IPS DF 6.9 (cell line): ENCODE measurements around the gene FAM177B.

ENCODE experiments used
- DNase-seq: peaks from one replicate; pipeline ENCODE4 v3.0.0-alpha.2; 2013; ENCODE audit warnings: low read depth, low spot score
- H3K27ac ChIP-seq: one replicate; pipeline ENCODE4 v1.5.1; 2013; ENCODE audit warnings: low read length, control low read depth
- H3K27me3 ChIP-seq: 2 replicates; pipeline ENCODE4 v1.6.1; 2013; ENCODE audit warnings: mild to moderate bottlenecking, low read length; ENCODE audit not compliant: control insufficient read depth, insufficient read depth
- H3K36me3 ChIP-seq: 2 replicates; pipeline ENCODE4 v1.6.1; 2013; ENCODE audit warnings: low read length; ENCODE audit not compliant: control insufficient read depth, insufficient read depth
- H3K4me1 ChIP-seq: 2 replicates; pipeline ENCODE4 v1.6.1; 2013; ENCODE audit warnings: low read length; ENCODE audit not compliant: control insufficient read depth, insufficient read depth
- H3K4me3 ChIP-seq: 2 replicates; pipeline ENCODE4 v1.5.1; 2013; ENCODE audit warnings: mild to moderate bottlenecking, low read length
- H3K9me3 ChIP-seq: 2 replicates; pipeline ENCODE4 v1.6.1; 2013; ENCODE audit warnings: low read length, inconsistent platforms; ENCODE audit not compliant: control insufficient read depth, insufficient read depth
- WGBS: extraction: QIAGEN DNeasy Blood & Tissue Kit; methylation state at CpG from one replicate; pipeline ENCODE4 v1.1.7; 2013; ENCODE audit warnings: mixed read lengths, missing lambda C conversion rate; ENCODE audit not compliant: insufficient read length, insufficient coverage; 5-methylcytosine and 5-hydroxymethylcytosine counted together

The FAM177B gene

DNA sequence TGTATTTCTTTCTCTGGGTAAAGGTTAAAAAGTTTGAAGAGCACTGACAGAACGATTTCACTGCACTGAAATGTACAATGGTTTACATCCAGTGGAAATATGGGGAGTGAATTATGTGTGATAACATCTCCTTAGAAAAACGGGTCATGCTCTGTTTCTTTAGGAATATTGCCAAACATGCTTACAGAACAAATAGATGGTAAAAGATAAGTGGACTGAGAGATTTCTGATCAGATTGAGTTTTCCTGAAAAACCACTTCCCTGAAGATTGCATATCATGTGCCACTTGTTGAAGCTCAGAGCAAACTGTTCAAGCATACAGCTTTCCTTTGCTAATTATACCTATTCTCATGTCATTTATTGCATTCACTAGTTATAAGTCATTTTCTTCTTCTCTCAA, 47.9 kb downstream of the FAM177B start:
- Histone ChIP-seq H3K4me3 (no peak overlapping the region), H3K4me1 (no peaks in the 10 kb centered on the region), H3K36me3 (no peaks in the 10 kb centered on the region), H3K9me3 (no peaks in the 10 kb centered on the region), H3K27me3 (no peaks in the 10 kb centered on the region), H3K27ac (no peak overlapping the region)
- no peak for DNase-seq
- no CpG with 5 or more reads among the region's 2 CpGs for WGBS

DNA sequence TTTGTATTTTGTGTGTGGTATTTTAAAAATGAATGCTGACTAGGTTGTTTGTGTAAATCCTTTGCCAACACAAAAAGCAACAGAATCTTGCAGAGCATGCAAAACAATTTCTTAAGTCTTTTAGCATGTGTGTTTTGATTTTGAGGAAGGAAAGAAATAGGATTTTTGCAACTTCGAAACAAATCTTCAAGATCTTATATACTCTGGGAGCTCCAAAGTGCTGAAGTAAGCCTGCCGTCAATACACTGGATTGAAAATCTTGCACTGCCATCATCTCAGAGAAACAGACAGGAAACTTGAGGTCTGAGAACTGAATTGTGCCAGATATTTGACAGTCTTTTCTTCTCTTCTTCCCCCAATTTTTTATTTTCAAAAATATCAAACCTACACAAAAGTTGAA, 48.5 kb downstream of the FAM177B start:
- DNase-seq = no peak
- Histone ChIP-seq H3K36me3 (no peaks in the 10 kb centered on the region), H3K27ac (no peak overlapping the region), H3K4me1 (no peaks in the 10 kb centered on the region), H3K4me3 (no peak overlapping the region), H3K9me3 (no peaks in the 10 kb centered on the region), H3K27me3 (no peaks in the 10 kb centered on the region)
- WGBS = no CpG with 5 or more reads among the region's 2 CpGs

DNA sequence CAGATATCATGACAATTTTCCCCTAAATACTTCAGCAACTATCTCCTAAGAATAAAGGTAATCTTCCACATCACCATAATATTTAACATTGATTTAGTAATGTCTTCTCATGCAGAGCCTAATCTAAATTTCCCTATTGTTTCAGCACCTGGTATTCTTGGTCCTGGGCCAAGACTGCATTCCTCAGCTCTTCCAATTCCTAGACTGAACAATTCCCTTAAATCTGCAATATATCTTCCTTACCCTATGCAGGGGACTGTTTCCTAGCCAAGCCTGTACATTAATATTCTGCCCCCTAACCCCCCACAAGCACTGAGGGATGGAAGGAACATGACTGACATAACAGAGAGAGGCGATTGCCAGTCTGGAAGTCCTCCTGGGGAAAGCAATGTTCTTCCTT, 49.1 kb downstream of the FAM177B start:
- no peaks in the 10 kb centered on the region for H3K27me3 ChIP-seq
- no peak overlapping the region for H3K27ac ChIP-seq
- H3K36me3 ChIP-seq = no peaks in the 10 kb centered on the region
- no peaks in the 10 kb centered on the region for H3K4me1 ChIP-seq
- no CpG with 5 or more reads among the region's 1 CpG for WGBS
- H3K4me3 ChIP-seq = no peak overlapping the region
- no peak for DNase-seq
- no peaks in the 10 kb centered on the region for H3K9me3 ChIP-seq

DNA sequence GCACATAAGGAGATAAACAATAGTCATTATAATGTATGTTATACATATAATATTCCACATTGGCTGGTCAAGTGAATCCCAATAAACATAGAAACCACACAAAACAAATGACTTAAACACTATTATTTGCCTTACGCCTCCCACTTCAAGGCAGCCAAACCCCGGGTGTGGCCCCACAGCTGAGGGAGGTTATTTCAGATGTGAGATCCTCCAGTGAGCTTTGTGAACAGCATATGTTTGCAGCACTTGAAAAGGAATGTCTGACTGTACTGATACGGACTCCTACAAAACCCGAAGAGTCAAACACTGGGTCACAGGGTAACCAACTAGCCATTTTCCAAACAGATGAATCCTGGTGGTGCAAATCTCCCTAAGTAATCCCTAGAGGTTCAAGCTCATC, 50.7 kb downstream of the FAM177B start:
- no peak for DNase-seq
- Histone ChIP-seq H3K9me3 (no peaks in the 10 kb centered on the region), H3K4me1 (no peaks in the 10 kb centered on the region), H3K4me3 (no peak overlapping the region), H3K36me3 (no peaks in the 10 kb centered on the region), H3K27ac (no peak overlapping the region), H3K27me3 (no peaks in the 10 kb centered on the region)
- no CpG with 5 or more reads among the region's 4 CpGs for WGBS

DNA sequence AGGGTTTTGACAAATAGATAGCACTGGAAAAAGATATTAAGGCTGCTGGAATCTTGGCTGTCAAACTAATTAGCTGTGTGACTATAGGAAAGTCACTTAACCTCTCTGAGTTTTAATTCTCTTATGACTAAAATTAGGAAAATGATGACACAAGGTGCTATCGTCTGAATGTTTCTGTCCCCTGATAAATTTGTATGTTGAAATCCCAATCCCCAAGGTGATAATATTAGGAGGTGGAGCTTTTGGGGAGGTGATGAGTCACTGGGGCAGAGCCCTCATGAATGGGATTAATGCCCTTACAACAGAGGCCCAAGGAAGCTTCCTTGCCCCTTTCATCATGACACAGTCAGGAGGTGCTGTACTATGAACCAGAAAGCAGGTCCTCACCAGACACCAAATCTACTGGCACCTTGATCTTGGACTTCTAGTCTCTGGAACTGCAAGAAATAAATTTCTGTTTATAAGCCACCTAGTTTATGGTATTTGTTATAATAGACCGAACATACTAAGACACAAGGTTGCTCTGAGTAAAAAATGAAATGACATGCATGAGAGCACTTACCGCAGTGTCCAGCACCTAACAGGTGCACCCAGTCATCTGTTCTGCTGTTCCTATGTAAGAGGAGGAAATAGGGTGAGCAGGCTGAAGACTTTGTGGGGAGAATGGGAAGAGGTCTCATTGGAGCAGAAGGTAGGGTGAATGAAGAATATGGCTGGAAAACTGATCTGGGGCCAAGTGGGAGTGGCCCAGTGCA, 51.6 kb downstream of the FAM177B start:
- Histone ChIP-seq H3K9me3 (no peaks in the 10 kb centered on the region), H3K4me1 (no peaks in the 10 kb centered on the region), H3K27me3 (no peaks in the 10 kb centered on the region), H3K27ac (no peak overlapping the region), H3K36me3 (no peaks in the 10 kb centered on the region), H3K4me3 (no peak overlapping the region)
- no peak for DNase-seq
- WGBS = no CpG with 5 or more reads among the region's 3 CpGs

DNA sequence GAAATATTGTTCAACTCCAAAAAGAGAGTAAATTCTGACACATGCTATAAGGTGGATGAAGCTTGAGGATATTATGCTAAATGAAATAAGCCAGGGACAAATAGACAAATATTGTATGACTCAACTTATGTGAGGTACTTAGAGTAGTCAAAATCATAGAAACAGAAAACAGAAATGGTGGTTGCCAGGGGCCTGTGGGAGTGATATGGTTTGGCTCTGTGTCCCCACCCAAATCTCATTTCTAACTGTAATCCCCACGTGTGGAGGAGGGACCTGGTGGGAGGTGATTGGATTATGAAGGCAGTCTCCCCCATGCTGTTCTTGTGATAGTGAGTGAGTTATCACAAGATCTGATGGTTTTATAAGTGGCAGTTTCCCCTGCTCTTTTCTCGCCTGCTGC, 53.1 kb downstream of the FAM177B start:
- H3K36me3 ChIP-seq = no peaks in the 10 kb centered on the region
- H3K4me3 ChIP-seq = no peak overlapping the region
- no peaks in the 10 kb centered on the region for H3K27me3 ChIP-seq
- H3K27ac ChIP-seq = no peak overlapping the region
- H3K9me3 ChIP-seq = no peaks in the 10 kb centered on the region
- WGBS = no CpG with 5 or more reads among the region's 2 CpGs
- H3K4me1 ChIP-seq = no peaks in the 10 kb centered on the region
- DNase-seq = no peak

DNA sequence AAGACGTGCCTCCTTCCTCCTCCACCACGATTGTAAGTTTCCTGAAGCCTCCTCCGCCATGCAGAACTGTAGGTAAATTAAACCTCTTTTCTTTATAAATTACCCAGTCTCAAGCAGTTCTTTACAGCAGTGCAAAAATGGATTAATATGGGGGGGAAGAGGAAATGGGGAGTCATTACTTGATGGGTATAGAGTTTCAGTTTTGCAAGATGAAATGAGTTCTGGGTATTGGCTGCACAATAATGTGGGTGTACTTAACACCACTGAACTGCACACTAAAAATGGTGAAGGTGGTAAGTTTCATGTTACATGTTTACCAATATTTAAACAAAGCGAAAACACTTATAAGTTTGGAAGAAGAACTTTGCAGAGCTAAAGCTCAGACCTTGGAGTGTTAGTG, 53.5 kb downstream of the FAM177B start:
- H3K27ac ChIP-seq = no peak overlapping the region
- H3K9me3 ChIP-seq = no peaks in the 10 kb centered on the region
- no peaks in the 10 kb centered on the region for H3K4me1 ChIP-seq
- H3K4me3 ChIP-seq = no peak overlapping the region
- no peak for DNase-seq
- H3K36me3 ChIP-seq = no peaks in the 10 kb centered on the region
- no peaks in the 10 kb centered on the region for H3K27me3 ChIP-seq
- no CpG with 5 or more reads among the region's 4 CpGs for WGBS

DNA sequence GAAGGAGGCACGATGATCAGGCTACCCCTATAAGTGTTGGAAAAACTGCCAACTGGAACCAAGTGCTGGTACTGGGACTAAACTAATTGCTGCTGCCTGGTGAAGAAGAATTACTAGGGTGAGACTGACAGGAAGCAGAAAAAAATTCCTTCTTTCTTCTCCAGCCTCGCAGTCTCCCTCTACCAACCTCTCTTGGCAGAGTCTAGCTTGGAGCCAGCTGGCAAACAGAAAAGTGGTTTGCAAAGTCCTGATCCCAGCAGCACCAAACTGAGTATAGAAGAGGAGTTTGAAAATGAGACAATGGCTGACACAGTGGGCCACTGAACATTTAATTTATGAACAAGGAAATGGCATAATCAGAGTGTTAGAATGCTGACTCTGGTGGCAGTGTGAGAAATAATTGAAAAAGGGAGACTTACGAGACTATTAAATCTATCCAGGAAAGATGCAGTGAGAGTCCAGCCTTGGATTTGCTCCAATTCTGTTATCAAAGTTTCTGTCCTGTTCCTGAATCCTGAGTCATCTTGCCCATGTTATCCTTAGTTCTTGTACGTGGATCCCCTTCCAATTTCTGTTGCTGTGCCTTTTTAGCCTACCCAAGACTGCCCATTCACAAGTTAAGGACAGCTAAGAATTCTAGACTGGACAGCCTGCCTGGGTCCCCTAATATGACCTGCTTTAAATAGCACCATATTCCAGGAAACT, 54.2 kb downstream of the FAM177B start:
- Histone ChIP-seq H3K36me3 (no peaks in the 10 kb centered on the region), H3K4me1 (no peaks in the 10 kb centered on the region; the same call in 1 of the 2 replicates), H3K27me3 (no peaks in the 10 kb centered on the region), H3K9me3 (no peaks in the 10 kb centered on the region), H3K27ac (no peak overlapping the region), H3K4me3 (no peak overlapping the region)
- no CpG with 5 or more reads among the region's 4 CpGs for WGBS
- no peak for DNase-seq

DNA sequence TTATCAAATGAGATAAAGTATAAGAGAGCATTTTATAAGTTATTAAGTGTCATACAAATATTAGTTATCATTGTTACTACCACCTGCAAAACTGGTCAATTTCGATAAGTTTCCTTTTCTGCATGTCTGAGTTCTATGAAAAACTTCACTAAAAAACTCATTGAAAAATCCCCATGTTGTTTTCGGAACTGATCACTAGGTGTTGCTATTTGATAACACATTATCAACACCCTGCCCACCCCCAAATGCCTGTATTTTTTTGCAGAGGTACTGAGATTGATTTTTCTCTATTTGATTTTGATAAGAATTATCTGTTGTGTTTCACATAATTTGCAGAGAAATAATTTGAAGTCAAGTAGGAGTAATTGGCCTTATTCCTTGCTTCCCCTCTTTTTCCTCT, 55.7 kb downstream of the FAM177B start:
- Histone ChIP-seq H3K4me3 (no peak overlapping the region), H3K27ac (no peak overlapping the region), H3K27me3 (no peaks in the 10 kb centered on the region), H3K36me3 (no peaks in the 10 kb centered on the region), H3K4me1 (no peaks in the 10 kb centered on the region; the same call in 1 of the 2 replicates), H3K9me3 (no peaks in the 10 kb centered on the region)
- WGBS = no CpG with 5 or more reads among the region's 2 CpGs
- no peak for DNase-seq

DNA sequence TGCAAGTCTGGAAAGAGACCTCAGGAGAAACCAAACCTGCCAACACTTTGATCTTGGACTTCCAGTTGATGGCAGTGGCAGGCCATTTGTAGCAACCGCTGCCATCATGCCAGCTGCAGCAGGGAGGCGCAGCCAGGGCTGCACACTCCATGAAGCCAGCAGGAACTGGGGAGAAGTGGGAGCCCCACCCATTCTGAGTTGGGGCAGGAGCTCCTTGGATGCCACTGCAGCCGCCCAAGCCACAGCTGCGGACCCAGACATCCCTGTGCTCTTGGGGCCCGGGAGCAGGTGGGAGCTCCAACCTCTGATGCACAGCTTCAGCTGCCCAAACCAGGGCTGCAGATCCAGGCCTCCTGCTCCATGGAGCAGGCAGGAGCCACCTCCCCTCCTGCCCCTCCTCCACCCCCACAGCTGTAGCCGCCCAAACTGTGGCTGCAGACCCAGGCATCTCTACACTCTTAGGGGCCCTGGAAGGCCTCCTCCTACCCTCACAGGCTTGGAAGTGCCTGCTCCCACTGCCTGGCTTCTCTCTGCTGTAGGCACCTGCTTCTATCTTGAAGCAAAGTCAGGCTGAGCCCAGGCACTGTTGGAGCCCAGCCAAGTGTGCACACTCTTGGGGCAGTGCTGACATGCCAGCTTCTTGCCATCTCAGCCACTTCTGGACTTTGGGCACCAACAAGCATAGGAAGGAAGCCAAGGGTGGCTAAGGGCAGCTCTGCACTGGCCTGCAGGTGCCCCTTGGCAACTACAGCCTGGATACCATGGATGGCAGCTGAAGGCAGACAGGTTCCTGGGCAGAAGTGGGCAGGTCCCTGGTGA, 57.9 kb downstream of the FAM177B start:
- no peak overlapping the region for H3K27ac ChIP-seq
- WGBS = no CpG with 5 or more reads among the region's 6 CpGs
- H3K27me3 ChIP-seq = no peaks in the 10 kb centered on the region
- no peak overlapping the region for H3K4me3 ChIP-seq
- no peaks in the 10 kb centered on the region for H3K36me3 ChIP-seq
- no peaks in the 10 kb centered on the region for H3K9me3 ChIP-seq
- H3K4me1 ChIP-seq = no peaks in the 10 kb centered on the region; the same call in 1 of the 2 replicates
- DNase-seq = no peak
